B cell (primary cell): ENCODE measurements around the gene KSR1.

Experiments
- EZH2 ChIP-seq: IDR thresholded peaks from 2 replicates; pipeline ENCODE4 v1.6.1; 2012; ENCODE audit warnings: borderline replicate concordance, low read depth, mild to moderate bottlenecking, moderate library complexity, low read length; ENCODE audit not compliant: insufficient read depth, poor library complexity, severe bottlenecking
- TF ChIP-seq, protein P1 (sequence below): fragments of 200-600 bp; IDR thresholded peaks from one replicate; pipeline ENCODE4 v1.8.0; 2022; ENCODE audit warnings: antibody characterized with exemption, mild to moderate bottlenecking

GRCh38 chr17:27635275-27635823 is 179.1 kb downstream of the KSR1 start:
- no peak for TF ChIP-seq EZH2
- TF ChIP-seq, protein P1, sequence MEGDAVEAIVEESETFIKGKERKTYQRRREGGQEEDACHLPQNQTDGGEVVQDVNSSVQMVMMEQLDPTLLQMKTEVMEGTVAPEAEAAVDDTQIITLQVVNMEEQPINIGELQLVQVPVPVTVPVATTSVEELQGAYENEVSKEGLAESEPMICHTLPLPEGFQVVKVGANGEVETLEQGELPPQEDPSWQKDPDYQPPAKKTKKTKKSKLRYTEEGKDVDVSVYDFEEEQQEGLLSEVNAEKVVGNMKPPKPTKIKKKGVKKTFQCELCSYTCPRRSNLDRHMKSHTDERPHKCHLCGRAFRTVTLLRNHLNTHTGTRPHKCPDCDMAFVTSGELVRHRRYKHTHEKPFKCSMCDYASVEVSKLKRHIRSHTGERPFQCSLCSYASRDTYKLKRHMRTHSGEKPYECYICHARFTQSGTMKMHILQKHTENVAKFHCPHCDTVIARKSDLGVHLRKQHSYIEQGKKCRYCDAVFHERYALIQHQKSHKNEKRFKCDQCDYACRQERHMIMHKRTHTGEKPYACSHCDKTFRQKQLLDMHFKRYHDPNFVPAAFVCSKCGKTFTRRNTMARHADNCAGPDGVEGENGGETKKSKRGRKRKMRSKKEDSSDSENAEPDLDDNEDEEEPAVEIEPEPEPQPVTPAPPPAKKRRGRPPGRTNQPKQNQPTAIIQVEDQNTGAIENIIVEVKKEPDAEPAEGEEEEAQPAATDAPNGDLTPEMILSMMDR, result no peak
